ENCODE measurements around the gene CREB3L2.

The CREB3L2 gene

GRCh38 chr7:137871170-137871915, 130.5 kb downstream of the CREB3L2 start:
- DNase-seq (ENCODE audit: low read depth in 2 of 2): no peak

- no peak for DNase-seq (ENCODE audit: low read depth in 2 of 2)
Measured at GRCh38 chr7:137870684-137871083, 131.2 kb downstream of the CREB3L2 start.

DNA sequence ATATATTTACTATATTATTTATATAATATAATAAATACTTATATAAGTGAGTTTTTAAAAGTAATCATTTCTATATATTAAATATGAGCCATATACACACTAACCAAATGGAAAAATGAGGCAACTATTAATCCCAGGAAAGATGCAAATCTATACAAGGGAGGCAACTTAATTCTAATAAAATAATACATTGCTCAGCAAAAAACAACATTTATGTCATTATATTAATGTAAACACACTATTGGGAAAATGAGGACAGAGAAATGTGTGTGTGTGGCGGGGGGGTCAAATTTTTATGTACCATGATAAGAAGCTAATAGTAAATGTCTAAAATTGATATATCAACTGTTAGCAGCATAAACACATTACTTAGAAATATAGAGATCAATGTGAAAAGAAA, 131.8 kb downstream of the CREB3L2 start:
- DNase-seq (ENCODE audit: low read depth in 2 of 2): no peak

DNA sequence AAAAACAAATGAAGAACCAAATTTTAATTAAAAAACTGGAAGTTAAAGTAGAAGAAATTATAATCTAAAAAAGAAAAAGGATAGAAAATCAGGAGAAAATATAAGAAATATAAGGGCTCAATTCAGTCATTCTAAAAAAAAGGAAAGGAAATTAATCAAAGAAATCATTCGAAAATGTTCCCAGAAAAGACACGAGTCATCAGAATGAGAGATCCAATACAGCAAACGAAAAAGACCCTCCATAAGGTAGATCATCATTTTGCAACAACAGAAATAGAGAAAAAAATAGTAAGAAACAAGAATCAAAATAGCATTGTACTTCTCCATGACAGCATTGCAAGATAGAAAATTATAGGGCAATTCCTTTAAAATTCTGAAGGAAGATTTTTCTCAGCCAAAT, 132.6 kb downstream of the CREB3L2 start:
- DNase-seq (ENCODE audit: low read depth in 2 of 2): no peak

DNA sequence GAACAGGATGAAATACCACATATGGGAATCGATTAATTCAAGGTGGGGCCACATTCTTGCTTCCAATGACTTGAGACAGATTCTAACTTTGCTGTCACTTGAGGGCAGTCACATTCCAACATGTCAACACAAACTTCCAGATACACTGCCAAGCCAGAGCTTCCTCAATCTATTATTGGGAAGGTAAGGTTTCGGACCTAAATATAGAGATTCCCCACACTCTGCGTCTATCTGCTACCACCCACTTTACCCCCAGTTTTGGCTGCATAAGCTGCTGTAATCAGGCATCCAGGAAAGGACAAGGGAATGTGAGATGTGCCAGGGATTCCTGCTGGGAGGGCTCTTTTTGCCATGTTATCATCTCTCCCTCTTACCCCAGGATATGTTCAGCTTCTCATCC, 134.6 kb downstream of the CREB3L2 start:
- DNase-seq (ENCODE audit: low read depth in 2 of 2): no peak

- DNase-seq (ENCODE audit: low read depth in 2 of 2): no peak
Measured at GRCh38 chr7:137865764-137866163, 136.1 kb downstream of the CREB3L2 start.

GRCh38 chr7:137862964-137863363, 138.9 kb downstream of the CREB3L2 start:
- DNase-seq (ENCODE audit: low read depth in 2 of 2): no peak

DNA sequence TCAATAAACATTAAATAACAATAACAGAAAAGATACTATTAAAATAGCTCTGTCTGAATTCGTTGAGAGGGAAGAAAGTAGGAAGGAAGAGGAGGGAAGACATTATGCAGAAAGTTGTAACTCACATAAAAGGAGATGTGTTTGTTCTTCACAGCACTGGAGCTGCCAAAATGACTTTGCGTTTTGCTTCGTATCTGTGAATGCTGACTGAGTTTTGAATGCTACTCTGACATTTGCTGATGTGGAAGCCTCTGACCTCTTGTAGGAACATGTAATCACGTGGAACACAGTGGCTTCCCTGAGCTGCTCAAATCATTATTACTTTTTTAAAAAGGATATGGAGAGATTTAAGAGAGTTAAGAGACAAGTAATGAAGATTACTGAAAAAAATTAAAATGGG, 139.5 kb downstream of the CREB3L2 start:
- DNase-seq (ENCODE audit: low read depth in 2 of 2): no peak

GRCh38 chr7:137860542-137860941, 141.3 kb downstream of the CREB3L2 start:
- no peak for DNase-seq (ENCODE audit: low read depth in 2 of 2)

- DNase-seq (ENCODE audit: low read depth in 2 of 2): no peak
Measured at GRCh38 chr7:137853053-137853452, 148.8 kb downstream of the CREB3L2 start.

- no peak for DNase-seq (ENCODE audit: low read depth in 2 of 2)
Measured at GRCh38 chr7:137852108-137852507, 149.8 kb downstream of the CREB3L2 start.

- no peak for DNase-seq (ENCODE audit: low read depth in 2 of 2)
Measured at GRCh38 chr7:137850972-137851945, 150.6 kb downstream of the CREB3L2 start.

- DNase-seq (ENCODE audit: low read depth in 2 of 2): no peak
Measured at GRCh38 chr7:137850571-137850970, 151.3 kb downstream of the CREB3L2 start.

- no peak for DNase-seq (ENCODE audit: low read depth in 2 of 2)
Measured at GRCh38 chr7:137848095-137848494, 153.8 kb downstream of the CREB3L2 start.

DNA sequence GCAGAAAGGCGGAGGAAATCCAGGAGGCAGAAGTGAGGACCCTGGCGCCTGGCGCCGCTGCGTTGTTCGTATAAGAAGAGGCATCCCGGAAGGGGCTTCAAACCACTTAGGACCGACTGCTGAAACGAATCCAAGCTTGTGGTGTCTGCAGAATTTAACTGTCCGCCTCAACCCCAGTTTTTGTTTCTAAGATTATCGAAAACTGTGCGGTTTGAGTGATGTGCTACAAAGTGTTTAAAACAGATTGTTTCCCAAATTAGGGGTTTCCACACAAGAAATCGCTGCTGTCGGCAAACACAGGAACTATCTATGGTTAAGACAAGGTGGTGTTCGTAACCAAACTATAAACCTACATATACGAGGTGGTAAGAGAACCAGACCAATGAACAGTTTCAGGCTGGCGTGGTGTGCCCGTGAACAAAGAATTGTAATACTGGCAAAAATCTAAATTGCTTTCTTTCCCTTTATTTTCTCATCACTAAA, 154.3 kb downstream of the CREB3L2 start:
- no peak for DNase-seq (ENCODE audit: low read depth in 2 of 2)

DNA sequence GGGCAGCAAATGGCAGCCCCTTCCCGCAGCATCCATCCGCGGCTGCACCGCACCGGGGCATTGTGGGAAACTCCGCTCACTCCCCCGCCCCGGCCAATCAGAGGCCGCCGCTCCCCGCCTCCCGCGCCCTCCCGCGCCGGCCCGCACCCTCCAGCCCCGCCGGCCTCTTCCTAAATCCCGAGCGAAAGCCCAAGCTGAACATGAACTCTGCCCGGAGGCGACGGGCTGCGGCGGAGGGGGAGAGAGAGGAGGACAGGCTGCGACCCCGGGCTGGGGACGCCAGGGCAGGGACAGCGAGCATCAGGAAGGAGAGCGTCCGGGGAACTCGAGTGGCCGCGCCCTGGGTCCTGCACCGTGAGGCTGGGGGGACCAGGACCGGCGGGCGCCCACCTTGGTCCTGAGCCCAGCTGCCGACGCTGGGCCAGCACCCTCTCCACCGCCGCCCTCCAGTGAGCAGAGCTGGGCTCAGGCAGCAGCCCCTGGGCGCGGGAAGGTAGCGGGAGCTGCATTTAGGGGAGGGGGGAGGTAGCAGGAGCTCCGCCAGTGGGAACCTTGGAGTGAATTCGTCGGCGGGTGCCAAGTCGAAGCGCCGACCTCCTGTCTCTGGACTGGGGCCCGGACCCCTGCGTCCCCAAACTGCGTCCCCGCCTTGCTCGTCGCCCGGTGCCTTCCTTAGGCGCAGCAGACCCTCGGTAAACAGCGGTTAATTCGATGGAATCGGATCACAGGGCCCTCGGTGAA, 154.9 kb downstream of the CREB3L2 start, which contains the start of gene DGKI:
DGKI (minus strand) TSS at position 148 of the 741 bp plus-strand sequence.
- no peak for DNase-seq (ENCODE audit: low read depth in 2 of 2)

- no peak for DNase-seq (ENCODE audit: low read depth in 2 of 2)
Measured at GRCh38 chr7:137846549-137846826, 155.4 kb downstream of the CREB3L2 start.

DNA sequence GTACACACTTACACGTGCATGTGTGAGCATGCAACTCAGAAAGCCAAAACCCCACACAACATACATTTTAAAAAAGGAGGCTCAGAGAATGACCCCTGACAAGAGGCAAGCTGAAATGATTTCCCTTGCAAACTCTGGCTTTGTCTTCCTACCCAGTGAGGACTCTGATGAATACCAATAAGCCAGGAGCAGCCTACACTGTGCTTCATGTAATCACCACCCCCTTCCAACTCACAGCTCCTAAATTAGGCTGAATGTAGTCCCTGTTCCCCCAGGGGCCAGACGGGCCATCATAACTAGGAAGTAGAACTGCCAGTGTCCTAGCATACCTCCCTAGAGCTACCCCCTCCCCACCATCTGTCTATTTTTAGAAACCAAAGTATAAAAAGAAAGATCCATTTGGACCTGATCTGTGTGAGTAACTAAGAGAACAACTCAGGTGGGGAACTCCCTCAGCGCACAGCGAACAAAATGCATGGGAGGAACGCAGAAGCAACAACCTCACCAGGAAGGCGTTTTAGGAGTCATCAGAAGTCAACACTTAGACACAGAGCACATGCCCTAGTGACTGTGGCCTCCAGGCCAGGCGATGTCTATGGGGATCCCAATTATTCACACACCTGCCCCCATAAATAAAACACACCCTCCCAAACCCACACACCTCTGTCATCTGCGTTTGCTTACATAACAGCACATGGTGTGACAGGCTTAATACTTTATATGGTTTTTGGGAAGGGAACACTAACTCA, 157.0 kb downstream of the CREB3L2 start:
- DNase-seq (ENCODE audit: low read depth in 2 of 2): no peak

- no peak for DNase-seq (ENCODE audit: low read depth in 2 of 2)
Measured at GRCh38 chr7:137839903-137840779, 161.7 kb downstream of the CREB3L2 start.

DNA sequence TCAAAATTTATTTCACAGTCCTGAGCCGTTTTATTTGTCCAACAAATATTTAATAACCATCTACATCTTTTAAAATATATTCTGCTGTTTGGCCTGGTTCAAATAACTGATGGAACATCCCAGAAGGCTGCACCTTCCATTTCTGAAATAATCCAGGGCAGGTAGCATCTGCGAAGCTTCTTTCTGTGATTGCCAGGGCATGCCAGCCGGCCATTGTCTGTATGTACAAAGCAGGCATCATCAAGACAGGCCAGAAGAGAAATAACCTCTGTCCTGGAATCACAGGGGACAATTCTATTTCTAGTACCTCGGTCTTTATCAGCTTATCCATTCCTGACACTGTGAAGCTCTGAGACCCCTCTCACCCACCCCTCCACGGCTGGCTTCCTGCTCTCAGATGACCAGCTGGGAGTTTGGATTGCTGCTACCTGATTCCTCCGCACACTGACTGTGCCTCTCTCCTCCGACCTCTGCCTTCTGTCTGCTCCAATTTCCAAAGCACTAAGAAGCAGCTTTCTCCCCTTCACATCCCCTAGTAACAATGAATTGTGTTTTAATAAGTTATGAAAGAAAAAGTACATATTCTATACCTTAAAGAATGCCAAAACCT, 163.1 kb downstream of the CREB3L2 start:
- DNase-seq (ENCODE audit: low read depth in 2 of 2): no peak
